NCI-H2029 (cell line): ENCODE results near the gene TLR10.
A peak's percentile ranks its signal among the peaks of the same experiment; 100 is the strongest.

Experiments used
- DNase-seq: peaks from one replicate; lab custom pipeline; 2025; lab: John Stamatoyannopoulos, UW

The TLR10 gene

DNA sequence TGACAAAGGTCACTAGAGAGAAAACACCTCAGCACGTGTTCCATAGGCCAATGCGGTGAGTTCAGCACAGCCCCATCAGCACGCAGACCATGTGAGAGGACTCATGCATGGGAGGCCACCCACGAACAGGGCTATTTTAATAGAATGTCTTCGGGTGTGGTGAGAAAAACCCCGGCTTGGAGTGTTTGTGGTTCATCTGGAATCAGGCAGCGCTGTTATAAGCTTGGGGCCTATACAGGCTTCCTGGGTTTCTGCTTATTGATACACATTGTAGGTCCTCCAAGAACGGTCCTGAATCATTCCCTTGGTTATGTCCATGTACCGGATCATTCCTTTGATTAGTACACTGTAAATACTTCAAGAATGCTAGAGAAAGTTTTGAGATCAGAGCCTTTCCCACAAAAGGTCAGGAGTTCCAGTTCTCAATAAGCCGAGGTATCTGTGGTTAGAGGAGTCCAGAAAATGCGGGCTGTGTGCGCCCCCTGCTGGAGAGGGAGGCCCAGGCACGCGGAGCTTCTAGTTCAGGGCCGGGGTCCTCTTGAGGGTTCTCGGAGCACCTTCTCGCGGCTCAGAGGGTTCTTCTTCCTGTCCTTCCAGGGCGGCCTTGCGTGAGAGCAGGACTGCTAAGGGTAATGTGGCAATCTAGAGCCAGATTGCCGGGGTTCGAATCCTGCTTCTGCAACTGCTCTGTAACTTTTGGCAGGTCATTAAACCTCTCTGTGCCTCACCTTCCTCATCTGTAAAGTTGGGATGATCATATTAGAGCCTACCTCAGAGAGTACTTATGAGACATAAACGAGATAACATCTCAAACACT, 51.8 kb downstream of the TLR10 start:
- DNase-seq = peak; percentile 35

DNA sequence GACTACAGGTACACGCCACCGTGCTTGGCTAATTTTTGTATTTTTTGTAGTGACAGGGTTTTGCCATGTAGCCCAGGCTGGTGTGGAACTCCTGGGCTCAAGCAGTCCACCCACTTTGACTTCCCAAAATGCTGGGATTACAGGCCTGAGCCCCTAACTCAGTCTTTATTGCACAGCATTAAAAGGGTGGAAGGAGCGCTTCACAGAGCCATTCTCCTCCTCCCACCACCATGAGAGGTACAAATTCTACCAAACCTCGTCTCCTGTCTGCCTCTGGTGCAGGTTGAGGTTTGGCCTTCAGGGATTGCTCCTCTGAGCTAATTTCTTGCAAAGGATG, 52.3 kb downstream of the TLR10 start:
- DNase-seq = no peak

DNA sequence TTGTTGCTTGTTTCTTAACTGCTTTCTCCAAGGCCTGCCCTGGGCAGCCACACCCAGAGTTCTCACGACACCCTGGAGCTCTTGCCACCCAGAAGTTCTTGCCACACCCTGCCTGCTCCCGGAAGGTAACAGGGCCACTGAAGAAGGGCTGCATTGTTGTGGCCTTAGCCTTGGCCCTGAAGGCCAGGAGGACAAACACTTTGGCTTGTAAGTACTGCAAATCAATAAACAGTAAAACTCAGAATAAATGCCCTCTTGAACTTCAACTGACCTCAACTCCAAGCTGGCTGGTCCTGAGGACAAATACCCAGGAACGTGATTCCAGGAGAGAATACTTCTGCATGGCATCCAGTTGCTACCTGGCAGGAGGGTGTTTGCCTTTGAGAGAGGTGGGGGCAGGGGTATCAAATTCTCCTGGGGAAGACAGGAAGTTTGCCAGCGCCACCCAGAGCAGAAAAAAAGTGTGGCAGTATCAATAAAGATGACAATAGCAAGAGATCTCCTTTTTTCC, 54.1 kb downstream of the TLR10 start:
- DNase-seq = peak; percentile 79

DNA sequence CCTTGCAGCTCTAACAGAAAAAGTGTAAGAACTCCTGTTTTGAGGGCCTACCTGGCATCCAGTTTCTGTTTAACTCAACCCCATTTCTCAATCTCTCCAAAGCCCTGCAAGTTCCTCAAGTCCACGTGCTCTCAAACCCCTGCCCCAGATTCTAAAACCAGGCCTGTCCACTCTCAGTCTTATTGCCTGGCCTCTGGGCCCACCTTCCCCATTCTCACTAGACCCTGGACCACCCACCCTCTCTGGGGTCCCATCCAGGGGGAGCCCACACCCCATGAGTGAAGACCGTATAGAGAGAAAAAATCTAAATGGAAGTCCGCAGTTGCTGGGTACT, 58.3 kb downstream of the TLR10 start:
- no peak for DNase-seq

DNA sequence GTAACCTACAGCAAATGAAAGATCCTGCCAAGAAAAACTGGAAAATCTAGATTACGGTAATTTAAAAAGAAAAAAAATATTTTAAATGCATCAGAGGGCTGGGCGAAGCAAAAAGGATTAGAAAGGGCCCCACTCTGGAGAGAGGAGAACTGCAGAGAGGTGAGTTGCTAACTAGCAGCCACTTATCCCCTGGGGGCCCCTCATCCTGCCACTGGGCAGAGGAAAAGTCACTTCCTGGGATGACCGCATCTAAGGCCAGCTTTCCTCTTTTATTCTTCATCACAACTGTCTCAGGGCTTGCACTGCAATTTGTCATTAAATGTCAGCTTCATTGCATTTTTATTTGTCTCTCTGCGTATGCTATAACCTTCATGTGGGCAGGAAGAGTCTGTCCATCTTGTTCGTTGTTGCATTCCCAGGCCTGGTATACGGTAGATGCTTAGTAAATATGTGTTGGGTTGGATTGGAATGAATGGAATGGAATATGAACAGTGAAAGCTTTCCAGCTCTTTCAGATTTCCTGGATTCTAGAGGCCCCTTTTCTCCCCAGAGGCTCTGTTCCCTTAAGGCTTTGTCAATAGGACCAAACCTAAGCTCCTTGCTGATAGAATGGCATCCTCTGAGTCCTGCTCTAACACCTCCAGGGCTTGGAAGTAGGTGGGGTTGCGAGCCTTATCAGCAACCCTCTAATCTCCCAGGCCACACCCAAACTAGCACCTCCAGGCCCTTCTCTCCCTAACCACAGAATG, 58.9 kb downstream of the TLR10 start:
- no peak for DNase-seq

DNA sequence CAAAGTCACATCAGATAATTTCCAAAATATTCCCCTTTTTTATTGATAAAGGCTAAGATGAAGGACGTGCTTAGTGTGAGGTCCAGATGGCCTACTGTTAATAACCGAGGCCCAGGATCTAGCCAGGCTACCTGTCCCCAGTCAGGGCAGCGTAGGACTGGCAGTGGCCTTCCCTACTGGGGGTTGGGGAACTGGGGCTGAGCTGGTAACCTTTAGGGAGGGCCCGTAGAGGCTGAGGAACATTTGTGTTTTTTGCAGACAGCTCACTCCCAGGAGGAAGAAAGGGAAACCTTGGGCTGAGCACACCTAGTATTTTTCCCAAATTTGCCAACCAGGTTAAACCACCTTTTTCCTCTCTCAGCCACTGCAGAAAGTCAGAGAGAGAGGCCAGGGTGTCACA, 59.7 kb downstream of the TLR10 start:
- DNase-seq = no peak
